T-helper 2 cell treated with Interferon-gamma antibody and Interleukin-4, amounts not matched to agents 5 μg/mL and 100 μg/mL, for 36 hours (primary cell): ENCODE results near the gene MCF2L2.

Source experiments
- DNase-seq: peaks from one replicate; pipeline ENCODE4 v3.0.0; 2021; ENCODE audit warnings: low spot score
- H3K27ac Mint-ChIP-seq: one replicate; pipeline ENCODE4 v1.8.0; 2021; ENCODE audit warnings: mild to moderate bottlenecking, mixed read lengths
- H3K27me3 Mint-ChIP-seq: one replicate; pipeline ENCODE4 v1.8.0; 2021; ENCODE audit warnings: low read depth, mixed read lengths
- H3K36me3 Mint-ChIP-seq: one replicate; pipeline ENCODE4 v1.8.0; 2021; ENCODE audit warnings: low read depth, mixed read lengths
- H3K4me1 Mint-ChIP-seq: one replicate; pipeline ENCODE4 v1.8.0; 2021; ENCODE audit warnings: low read depth, mixed read lengths
- H3K4me3 Mint-ChIP-seq: one replicate; pipeline ENCODE4 v1.8.0; 2022; ENCODE audit warnings: mild to moderate bottlenecking, moderate library complexity, mixed read lengths
- H3K9me3 Mint-ChIP-seq: one replicate; pipeline ENCODE4 v1.8.0; 2021; ENCODE audit warnings: mixed read lengths

MCF2L2 gene

DNA sequence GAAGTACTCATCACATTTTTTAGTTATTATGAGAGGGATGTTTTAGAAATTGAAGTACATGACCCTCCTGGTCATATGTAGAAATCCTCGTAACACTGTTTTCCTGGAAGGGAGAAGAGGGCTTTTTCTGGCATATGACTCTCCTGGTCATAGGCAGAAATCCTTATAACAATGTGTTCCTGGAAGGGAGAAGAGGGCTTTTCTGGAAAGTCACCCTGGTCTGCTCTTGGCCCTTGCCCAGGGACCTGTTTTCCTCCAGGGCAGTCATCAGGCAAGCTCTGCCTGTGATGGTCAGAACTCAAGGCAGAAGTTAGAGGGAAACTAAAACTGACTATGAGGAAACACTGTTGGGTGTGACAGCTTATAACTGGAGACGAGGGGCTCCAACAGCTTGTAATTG, 293.6 kb downstream of the MCF2L2 start:
- H3K36me3 Mint-ChIP-seq = peaks cover 5% of the 10 kb centered on the region
- H3K27ac Mint-ChIP-seq = no peak overlapping the region
- H3K9me3 Mint-ChIP-seq = peaks cover 5% of the 10 kb centered on the region
- H3K4me3 Mint-ChIP-seq = no peak overlapping the region
- H3K4me1 Mint-ChIP-seq = peaks cover 1% of the 10 kb centered on the region
- no peak for DNase-seq
- H3K27me3 Mint-ChIP-seq = no peaks in the 10 kb centered on the region

DNA sequence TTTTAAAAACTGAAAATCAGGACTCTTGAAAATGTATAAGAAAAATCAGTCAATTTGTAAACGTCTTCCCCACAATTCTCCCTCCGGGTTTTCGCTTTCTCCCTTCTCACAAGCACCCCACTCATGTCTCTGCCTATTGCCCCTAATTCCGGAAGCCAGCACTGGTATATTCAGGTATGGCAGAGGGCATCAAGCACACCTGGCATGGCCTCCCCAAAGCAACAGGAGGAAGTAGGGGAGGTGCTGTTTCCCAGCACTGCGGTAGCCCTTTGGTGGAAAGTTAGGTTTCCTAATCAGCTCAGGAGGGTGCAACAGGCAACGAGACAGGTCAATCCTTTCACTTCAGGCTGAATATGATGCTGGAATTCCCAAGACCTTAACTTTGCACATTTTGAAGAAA, 296.0 kb downstream of the MCF2L2 start:
- no peak overlapping the region for H3K27ac Mint-ChIP-seq
- H3K9me3 Mint-ChIP-seq = peaks cover 18% of the 10 kb centered on the region
- no peak for DNase-seq
- peaks cover 14% of the 10 kb centered on the region for H3K36me3 Mint-ChIP-seq
- H3K4me1 Mint-ChIP-seq = peaks cover 1% of the 10 kb centered on the region
- H3K4me3 Mint-ChIP-seq = no peak overlapping the region
- no peaks in the 10 kb centered on the region for H3K27me3 Mint-ChIP-seq

- peaks cover 18% of the 10 kb centered on the region for H3K9me3 Mint-ChIP-seq
- no peak for DNase-seq
- H3K4me1 Mint-ChIP-seq = peaks cover 1% of the 10 kb centered on the region
- no peak overlapping the region for H3K27ac Mint-ChIP-seq
- H3K27me3 Mint-ChIP-seq = no peaks in the 10 kb centered on the region
- no peak overlapping the region for H3K4me3 Mint-ChIP-seq
- peaks cover 14% of the 10 kb centered on the region for H3K36me3 Mint-ChIP-seq
Measured at GRCh38 chr3:183131735-183132134, 296.7 kb downstream of the MCF2L2 start.

- no peak for DNase-seq
- peaks cover 18% of the 10 kb centered on the region for H3K9me3 Mint-ChIP-seq
- no peak overlapping the region for H3K4me3 Mint-ChIP-seq
- no peak overlapping the region for H3K27ac Mint-ChIP-seq
- H3K4me1 Mint-ChIP-seq = peaks cover 1% of the 10 kb centered on the region
- peaks cover 14% of the 10 kb centered on the region for H3K36me3 Mint-ChIP-seq
- no peaks in the 10 kb centered on the region for H3K27me3 Mint-ChIP-seq
Measured at GRCh38 chr3:183131186-183131725, 297.2 kb downstream of the MCF2L2 start.

- DNase-seq = no peak
- H3K9me3 Mint-ChIP-seq = peaks cover 18% of the 10 kb centered on the region
- peaks cover 14% of the 10 kb centered on the region for H3K36me3 Mint-ChIP-seq
- peaks cover 1% of the 10 kb centered on the region for H3K4me1 Mint-ChIP-seq
- H3K4me3 Mint-ChIP-seq = no peak overlapping the region
- H3K27me3 Mint-ChIP-seq = no peaks in the 10 kb centered on the region
- no peak overlapping the region for H3K27ac Mint-ChIP-seq
Measured at GRCh38 chr3:183129243-183129642, 299.2 kb downstream of the MCF2L2 start.

DNA sequence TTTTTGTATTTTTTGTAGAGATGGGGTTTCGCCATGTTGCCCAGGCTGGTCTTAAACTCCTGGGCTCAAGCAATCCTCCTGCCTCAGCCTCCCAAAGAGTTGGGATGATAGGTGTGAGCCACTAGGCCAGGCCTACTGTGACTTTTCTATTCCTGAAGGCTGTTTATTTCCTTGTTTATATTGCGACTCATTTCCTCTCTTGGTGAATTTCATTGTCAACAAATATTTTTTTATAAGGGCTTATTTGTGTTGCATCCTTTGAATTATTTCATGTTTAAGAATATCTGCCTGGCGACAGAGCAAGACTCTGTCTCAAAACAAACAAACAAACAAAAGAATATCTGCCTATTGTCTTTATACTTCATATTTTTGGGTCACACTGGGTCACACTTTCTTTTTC, 299.7 kb downstream of the MCF2L2 start:
- no peak overlapping the region for H3K27ac Mint-ChIP-seq

More for the DNA sequence above, 299.7 kb downstream of the MCF2L2 start:
- peaks cover 14% of the 10 kb centered on the region for H3K36me3 Mint-ChIP-seq
- H3K27me3 Mint-ChIP-seq = no peaks in the 10 kb centered on the region
- no peak overlapping the region for H3K4me3 Mint-ChIP-seq
- no peaks in the 10 kb centered on the region for H3K4me1 Mint-ChIP-seq
- DNase-seq = no peak
- H3K9me3 Mint-ChIP-seq = peaks cover 18% of the 10 kb centered on the region
